D721Med (cell line): ENCODE data around the gene B3GNT9.
"Not testable (repeated sequence)": the region's sequence is repeated elsewhere in the genome, so short reads cannot be mapped to it uniquely, and the experiment has no call there.

Source experiments
- DNase-seq: peaks from one replicate; pipeline ENCODE4 v3.0.0; 2011; ENCODE audit warnings: low spot score; ENCODE audit not compliant: insufficient read length
- FAIRE-seq: peaks from 2 replicates; lab custom pipeline; 2011; peaks lifted over from hg19 to GRCh38; lab: Jason Lieb, UNC
- TF ChIP-seq, protein P1 (sequence below): IDR thresholded peaks from 2 replicates; pipeline ENCODE4 v1.5.1; 2012; ENCODE audit warnings: mild to moderate bottlenecking, control low read depth; ENCODE audit not compliant: insufficient read depth; ENCODE audit errors: missing control alignments

The B3GNT9 gene

DNA sequence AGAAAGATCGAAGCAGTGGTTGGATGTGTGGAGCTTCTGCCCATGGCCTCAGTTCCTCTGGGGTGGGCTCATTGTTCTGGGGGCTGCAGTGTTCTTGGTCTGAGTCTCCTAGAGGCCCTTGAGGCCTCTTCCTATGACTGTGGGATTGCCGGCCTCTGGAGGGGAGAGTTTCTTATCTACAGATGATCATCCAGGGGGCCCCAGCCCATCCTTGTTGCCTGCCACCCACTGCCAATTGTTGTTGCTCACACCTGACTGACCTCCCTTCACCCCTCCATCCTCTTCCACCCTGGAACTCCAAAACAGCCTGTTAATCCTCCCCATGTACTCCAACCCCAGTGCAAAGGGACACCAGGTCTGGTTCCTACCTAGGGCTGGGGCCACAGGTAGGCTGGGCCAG, 5.9 kb downstream of the B3GNT9 start:
- FAIRE-seq, result no peak
- TF ChIP-seq, protein P1, sequence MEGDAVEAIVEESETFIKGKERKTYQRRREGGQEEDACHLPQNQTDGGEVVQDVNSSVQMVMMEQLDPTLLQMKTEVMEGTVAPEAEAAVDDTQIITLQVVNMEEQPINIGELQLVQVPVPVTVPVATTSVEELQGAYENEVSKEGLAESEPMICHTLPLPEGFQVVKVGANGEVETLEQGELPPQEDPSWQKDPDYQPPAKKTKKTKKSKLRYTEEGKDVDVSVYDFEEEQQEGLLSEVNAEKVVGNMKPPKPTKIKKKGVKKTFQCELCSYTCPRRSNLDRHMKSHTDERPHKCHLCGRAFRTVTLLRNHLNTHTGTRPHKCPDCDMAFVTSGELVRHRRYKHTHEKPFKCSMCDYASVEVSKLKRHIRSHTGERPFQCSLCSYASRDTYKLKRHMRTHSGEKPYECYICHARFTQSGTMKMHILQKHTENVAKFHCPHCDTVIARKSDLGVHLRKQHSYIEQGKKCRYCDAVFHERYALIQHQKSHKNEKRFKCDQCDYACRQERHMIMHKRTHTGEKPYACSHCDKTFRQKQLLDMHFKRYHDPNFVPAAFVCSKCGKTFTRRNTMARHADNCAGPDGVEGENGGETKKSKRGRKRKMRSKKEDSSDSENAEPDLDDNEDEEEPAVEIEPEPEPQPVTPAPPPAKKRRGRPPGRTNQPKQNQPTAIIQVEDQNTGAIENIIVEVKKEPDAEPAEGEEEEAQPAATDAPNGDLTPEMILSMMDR, result no peak
- no peak for DNase-seq

DNA sequence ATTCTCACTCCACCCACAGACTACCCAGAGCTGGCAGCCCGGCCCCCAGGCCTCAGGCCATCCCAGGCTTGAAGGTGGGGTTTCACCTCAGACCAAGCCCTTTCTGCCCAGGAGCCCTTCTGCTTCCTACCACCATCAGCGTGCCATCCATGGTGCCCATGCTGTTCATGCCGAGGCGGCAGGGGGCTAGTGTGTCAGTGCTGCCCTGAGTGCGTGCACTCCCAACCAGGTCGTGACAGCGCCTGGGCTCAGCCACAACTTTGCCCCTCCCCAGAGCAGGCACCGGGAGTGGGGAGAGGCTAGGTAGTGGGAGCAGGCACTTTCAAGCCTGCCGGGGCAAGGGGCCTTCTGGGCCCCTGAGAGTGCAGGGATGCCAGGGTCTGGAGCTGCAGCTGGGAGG, 8.5 kb downstream of the B3GNT9 start:
- TF ChIP-seq, protein P1, result no peak
- FAIRE-seq, result no peak
- no peak for DNase-seq

DNA sequence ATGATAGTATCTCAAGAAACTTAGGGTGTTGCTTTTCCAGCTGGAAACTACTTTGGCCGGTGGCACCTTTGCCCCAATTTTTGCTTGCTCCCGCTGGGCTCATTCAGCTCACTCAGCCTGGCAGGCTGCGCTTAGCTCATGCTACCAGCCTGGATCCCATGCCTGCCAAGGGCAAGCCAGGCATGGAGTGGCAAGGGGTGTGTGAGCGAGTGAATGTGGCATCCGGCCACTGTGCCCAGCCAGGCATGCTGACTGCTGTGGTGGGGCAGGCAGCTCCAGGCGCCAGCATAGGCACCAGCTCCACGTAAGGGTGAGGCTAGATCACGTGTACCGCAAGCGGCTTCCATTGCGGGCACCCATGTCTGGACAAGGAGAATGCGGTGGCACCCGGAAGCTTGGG, 9.4 kb downstream of the B3GNT9 start:
- DNase-seq (no peak), FAIRE-seq (no peak)
- TF ChIP-seq, protein P1, result no peak

DNA sequence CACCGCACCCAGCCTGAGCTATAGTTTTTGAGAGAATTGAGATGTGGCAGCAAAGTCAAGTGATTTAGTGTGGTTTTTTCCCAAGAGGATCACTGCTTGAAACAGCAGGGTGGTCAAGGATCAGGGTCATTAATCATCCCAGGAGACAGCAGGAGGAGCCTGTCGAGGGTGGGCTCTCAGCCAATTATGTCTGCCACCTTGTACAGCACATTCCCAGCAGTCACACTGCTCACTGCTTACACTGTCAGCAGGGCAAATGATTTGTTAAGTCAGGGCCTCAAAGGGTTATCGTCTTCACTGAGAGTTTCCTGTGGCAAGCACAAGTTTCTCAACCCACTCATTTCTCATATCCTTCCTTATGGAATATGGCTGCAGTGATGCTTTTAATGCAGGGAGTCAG, 13.2 kb downstream of the B3GNT9 start:
- DNase-seq (no peak), FAIRE-seq (no peak)
- TF ChIP-seq, protein P1, result no peak

DNA sequence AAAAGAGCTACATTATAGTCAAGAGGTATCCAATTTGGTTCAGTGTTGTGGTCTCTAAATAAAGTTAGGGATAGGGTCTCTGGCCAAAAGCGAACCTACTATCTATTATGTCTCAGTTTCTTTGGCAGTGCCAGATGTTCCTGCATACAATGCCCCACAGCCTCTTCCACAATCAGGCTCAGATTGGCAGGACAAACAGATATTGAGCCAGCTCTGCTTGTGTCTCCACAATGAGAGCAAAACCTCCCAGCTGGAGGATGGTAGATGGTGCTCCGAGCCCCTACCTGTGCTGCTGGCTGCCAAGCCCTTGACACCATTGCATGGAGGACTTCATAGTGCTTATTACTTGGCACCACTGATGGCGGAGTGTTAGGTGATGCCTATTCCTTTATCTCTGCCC, 21.4 kb downstream of the B3GNT9 start:
- no peak for DNase-seq
- TF ChIP-seq, protein P1, result no peak
- no peak for FAIRE-seq

DNA sequence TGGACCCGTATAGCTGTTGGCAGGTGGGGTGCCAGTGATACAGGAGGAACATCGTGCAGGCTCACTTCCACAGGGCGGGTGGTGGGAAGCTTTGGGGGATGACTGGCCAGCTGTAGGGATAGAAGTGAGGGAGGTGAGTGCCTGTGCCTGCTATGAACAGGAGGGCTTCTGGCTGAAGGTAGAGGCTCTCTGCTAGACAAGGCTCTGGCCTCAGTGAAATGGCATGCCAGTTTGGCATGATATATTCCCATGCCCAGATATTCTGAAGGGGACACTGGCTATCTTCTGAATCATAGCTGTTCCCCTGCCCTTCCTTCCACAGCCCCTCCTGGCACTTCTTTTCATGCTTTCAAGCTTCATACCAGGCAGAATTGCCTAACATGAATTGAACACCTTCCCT, 21.9 kb downstream of the B3GNT9 start:
- DNase-seq (no peak), FAIRE-seq (no peak)
- TF ChIP-seq, protein P1, result no peak

DNA sequence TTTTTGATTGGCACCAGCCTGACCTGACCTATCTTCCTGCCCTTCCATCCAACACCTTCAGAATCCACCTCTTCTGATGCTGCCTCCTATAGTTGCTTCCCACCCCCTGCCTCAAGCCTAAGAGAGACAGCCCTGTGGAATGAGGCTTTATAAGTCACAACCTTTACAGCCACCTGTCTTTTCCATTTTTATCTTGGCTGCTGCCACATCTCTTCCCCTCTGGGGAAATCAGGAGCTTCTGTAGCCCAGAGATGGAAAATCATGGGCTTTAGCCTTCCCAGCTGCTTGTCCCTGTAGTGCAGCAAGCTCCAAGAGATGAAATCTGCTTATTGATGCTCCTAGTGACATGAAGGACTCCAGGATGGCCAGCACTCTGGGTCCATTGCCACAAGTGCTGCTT, 22.4 kb downstream of the B3GNT9 start:
- FAIRE-seq (no peak), DNase-seq (no peak)
- TF ChIP-seq, protein P1, result no peak

DNA sequence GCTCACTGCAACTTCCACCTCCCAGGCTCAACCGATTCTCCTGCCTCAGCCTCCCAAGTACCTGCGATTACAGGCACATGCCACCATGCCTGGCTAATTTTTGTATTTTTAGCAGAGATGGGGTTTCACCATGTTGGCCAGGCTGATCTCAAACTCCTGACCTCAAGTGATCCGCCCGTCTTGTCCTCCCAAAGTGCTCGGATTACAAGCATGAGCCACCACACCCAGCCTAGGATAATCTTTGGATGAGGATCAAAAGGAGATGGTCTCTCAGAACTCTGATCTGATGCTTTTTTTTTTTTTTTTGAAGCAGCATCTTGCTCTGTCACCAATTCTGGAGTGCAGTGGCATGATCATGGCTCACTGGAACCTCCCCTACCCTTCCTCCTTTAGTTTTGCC, 28.0 kb downstream of the B3GNT9 start:
- DNase-seq, FAIRE-seq: not testable (repeated sequence)
